Regular cardiac myocyte (primary cell): ENCODE results near the gene ETV5. TPM values are rescaled to one million over a fixed set of nuclear protein-coding genes. Genes with fewer than 3 reads are reported as not detected.

Source experiments
- total RNA-seq: library from RNA; depleted of rRNA; stranded (reverse); fragments of >200 nt; gene quantifications from 2 replicates; pipeline ENCODE4 v1.2.3, GENCODE V29; 2014

The ETV5 gene
- 30.2 and 33.2 TPM in 2 replicates for total RNA-seq

GRCh38 chr3:186108941-186109865 is at the start of gene ETV5:
Gene ETV5, minus strand, starts transcription at chr3:186109089. Its CDS starts 3,221 bp downstream, at chr3:186105868.

Other genes with a start within 250 kb of the ETV5 start
- 95.0 and 234 TPM in 2 replicates for gene TRA2B, start 171.1 kb downstream of the ETV5 start, total RNA-seq